CD4-positive, alpha-beta T cell treated with Interleukin-17A for 4 hours (primary cell): Measurements from ENCODE around the gene GPR162.

Source experiments
- DNase-seq: peaks from one replicate; pipeline ENCODE4 v3.0.0-alpha.2; 2020; ENCODE audit warnings: mixed read lengths

Gene GPR162

GRCh38 chr12:6788972-6789924 lies 32.4 kb upstream of the GPR162 start, which contains the start of gene CD4:
Gene CD4 (plus strand): TSS chr12:6789528. CDS start chr12:6800139, 10,611 bp downstream.
- DNase-seq = peak; percentile 88

GRCh38 chr12:6790496-6791150 lies 31.0 kb upstream of the GPR162 start:
- DNase-seq = peak; percentile 63

- DNase-seq = peak; percentile 39
Observed at GRCh38 chr12:6791931-6792520, 29.6 kb upstream of the GPR162 start.

- DNase-seq = peak; percentile 76
Observed at GRCh38 chr12:6792522-6793201, 29.0 kb upstream of the GPR162 start.

- no peak for DNase-seq
Observed at GRCh38 chr12:6795088-6795487, 26.5 kb upstream of the GPR162 start.

GRCh38 chr12:6796576-6796975 lies 25.0 kb upstream of the GPR162 start:
- DNase-seq = no peak

- no peak for DNase-seq
Observed at GRCh38 chr12:6799147-6799546, 22.5 kb upstream of the GPR162 start.

- DNase-seq = no peak
Observed at GRCh38 chr12:6807170-6807569, 14.5 kb upstream of the GPR162 start.

GRCh38 chr12:6809056-6809455 lies 12.6 kb upstream of the GPR162 start:
- DNase-seq = no peak

- no peak for DNase-seq
Observed at GRCh38 chr12:6810758-6811157, 10.9 kb upstream of the GPR162 start.

GRCh38 chr12:6813363-6813762 lies 8.3 kb upstream of the GPR162 start:
- no peak for DNase-seq

- no peak for DNase-seq
Observed at GRCh38 chr12:6816598-6816997, 5.0 kb upstream of the GPR162 start.

GRCh38 chr12:6817098-6817497 lies 4.5 kb upstream of the GPR162 start:
- DNase-seq = no peak

GRCh38 chr12:6817662-6818157 lies 3.9 kb upstream of the GPR162 start:
- no peak for DNase-seq

GRCh38 chr12:6818222-6818621 lies 3.4 kb upstream of the GPR162 start:
- no peak for DNase-seq

GRCh38 chr12:6818645-6819044 lies 3.0 kb upstream of the GPR162 start:
- DNase-seq = no peak

GRCh38 chr12:6819106-6820030 lies 2.3 kb upstream of the GPR162 start:
- DNase-seq = no peak

- no peak for DNase-seq
Observed at GRCh38 chr12:6820166-6820565, 1.5 kb upstream of the GPR162 start.

GRCh38 chr12:6822426-6823135 lies 960 bp downstream of the GPR162 start:
- DNase-seq = no peak

- no peak for DNase-seq
Observed at GRCh38 chr12:6823182-6824084, 1.8 kb downstream of the GPR162 start.
